Occipital lobe (tissue), 2 donors: ENCODE measurements around the gene TUBD1. TPM values are rescaled to one million over a fixed set of nuclear protein-coding genes. Genes with fewer than 3 reads are reported as not detected.
A peak's percentile ranks its signal among the peaks of the same experiment; 100 is the strongest.
"Not testable (repeated sequence)": the region's sequence is repeated elsewhere in the genome, so short reads cannot be mapped to it uniquely, and the experiment has no call there.

ENCODE experiments used
- DNase-seq: peaks from one replicate; lab custom pipeline; 2025; lab: John Stamatoyannopoulos, UW
- total RNA-seq: library from RNA; depleted of rRNA; stranded (reverse); fragments of >200 nt; gene quantifications from one replicate; pipeline ENCODE4 v1.2.3, GENCODE V29; 2014

Gene TUBD1
- total RNA-seq: 9.8 TPM

DNA sequence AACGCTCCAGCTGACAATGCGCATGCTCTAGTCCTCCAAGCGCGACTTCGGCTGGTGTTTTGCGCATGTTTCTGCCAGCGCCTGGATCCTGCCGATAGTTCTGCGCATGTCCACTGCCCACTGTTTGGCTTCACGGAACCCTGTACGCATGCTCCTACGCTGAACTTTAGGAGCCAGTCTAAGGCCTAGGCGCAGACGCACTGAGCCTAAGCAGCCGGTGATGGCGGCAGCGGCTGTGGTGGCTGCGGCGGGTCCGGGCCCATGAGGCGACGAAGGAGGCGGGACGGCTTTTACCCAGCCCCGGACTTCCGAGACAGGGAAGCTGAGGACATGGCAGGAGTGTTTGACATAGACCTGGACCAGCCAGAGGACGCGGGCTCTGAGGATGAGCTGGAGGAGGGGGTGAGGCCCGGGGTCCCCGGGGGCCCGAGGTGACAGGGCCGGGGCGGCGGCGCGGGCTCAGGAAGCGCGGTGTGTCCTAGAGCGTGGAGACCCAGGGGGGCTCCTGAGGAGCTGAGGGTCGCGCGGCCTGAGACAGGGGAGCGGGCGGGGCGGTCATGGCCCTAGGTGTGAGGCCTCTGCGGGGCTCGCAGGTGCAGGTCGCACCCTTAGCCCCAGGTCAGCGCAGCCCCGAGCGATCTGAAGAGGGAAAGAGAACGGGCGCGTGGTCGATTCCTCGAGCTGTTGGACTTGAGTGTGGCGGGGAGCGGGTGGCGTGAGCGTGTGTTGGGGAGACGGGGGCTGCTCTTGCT, at the start of gene TUBD1, which contains the start of gene RPS6KB1:
TUBD1 (minus strand) TSS at position 20 of the 752 bp plus-strand sequence. CDS start 1,941 bp downstream, outside the sequence.
RPS6KB1 (plus strand) TSS at position 198 of the 752 bp plus-strand sequence; CDS start at position 262, 64 bp downstream.
- peak; percentile 94 for DNase-seq

DNA sequence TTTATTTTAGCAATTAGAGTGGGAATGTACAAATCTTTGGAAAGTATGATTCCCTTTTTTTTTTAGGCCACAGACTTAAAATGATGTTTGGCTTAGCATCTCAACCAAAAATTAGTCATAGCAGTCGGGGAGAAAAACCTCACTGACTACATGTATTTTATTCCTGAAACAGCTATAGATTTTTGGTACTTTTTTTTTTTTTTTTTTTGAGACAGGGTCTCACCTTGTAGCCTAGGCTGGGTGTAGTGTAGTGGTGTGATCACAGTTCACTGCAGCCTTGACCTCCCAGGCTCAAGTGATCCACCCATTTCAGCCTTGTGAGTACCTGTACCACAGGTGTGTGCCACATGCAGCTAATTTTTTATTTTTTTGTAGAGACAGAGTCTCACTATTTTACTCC, 48.4 kb upstream of the TUBD1 start:
- no peak for DNase-seq

DNA sequence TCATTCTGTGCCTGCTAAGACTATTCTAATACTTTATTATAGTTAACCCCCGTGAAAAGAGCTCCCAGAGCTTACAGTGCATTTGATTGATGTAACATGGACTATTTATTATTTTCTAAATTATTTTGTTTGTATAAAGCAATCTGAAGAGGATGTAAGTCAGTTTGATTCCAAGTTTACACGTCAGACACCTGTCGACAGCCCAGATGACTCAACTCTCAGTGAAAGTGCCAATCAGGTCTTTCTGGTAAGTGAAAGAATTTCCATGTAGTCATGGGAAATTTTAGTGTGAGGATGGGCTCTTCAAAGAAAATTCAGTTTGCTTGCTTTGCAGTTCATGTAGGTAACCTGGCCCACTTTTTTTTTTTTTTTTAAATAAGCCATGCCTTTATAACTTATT, 48.0 kb upstream of the TUBD1 start:
- DNase-seq: not testable (repeated sequence)

DNA sequence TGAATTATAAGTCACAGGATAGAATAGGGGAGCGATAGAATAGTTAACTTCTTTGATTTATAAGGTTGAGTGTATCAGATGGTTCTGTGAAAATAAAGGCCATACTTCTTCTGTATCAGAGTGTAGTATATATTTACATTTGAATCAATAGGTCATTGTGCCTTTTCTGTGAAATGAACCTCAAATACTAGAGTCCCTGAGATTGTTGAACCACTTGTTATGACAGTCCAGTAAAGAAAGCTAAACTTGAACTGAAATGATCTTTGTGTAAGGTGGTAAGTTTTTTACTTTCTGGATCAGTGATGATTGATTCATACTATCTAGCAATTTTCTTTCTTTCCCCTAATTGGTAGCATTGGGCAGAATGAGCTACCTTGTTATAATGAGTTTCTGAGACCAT, 40.6 kb upstream of the TUBD1 start:
- DNase-seq: not testable (repeated sequence)

DNA sequence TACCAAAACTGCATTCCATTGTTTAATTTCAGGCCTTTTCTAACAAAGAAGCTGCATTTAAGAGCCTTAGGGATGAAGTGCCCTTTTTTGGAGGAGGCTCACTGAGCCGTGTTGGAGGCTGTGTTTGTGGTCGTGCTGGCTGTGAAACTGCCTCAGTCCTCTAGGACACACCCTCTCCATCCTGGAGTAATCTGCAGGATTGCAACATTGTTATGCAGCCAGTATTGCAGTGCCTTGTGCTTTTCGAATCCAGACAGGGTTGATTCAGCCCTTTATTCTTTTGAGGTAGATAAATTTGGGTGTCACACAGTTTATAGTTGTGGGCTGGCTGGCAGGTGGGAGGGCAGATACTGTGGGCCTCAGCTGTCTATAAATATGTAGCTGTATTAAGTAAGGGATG, 38.0 kb upstream of the TUBD1 start:
- not testable (repeated sequence) for DNase-seq

- not testable (repeated sequence) for DNase-seq
These were observed 37.4 kb upstream of the TUBD1 start for GRCh38 chr17:59930121-59930520.

GRCh38 chr17:59920637-59921036, 27.9 kb upstream of the TUBD1 start:
- DNase-seq: not testable (repeated sequence)

GRCh38 chr17:59916446-59916845, 23.7 kb upstream of the TUBD1 start:
- DNase-seq: no peak

GRCh38 chr17:59914274-59914854, 21.6 kb upstream of the TUBD1 start:
- no peak for DNase-seq

GRCh38 chr17:59907467-59907866, 14.7 kb upstream of the TUBD1 start:
- DNase-seq: no peak

- DNase-seq: no peak
These were observed 10.7 kb upstream of the TUBD1 start for GRCh38 chr17:59903455-59903854.

- DNase-seq: no peak
These were observed 8.9 kb upstream of the TUBD1 start for GRCh38 chr17:59901604-59902003.

- no peak for DNase-seq
These were observed 6.4 kb upstream of the TUBD1 start for GRCh38 chr17:59899099-59899498.

GRCh38 chr17:59897090-59897489, 4.3 kb upstream of the TUBD1 start:
- DNase-seq: no peak

- no peak for DNase-seq
These were observed 945 bp upstream of the TUBD1 start for GRCh38 chr17:59893676-59894100.

- DNase-seq: no peak
These were observed 356 bp downstream of the TUBD1 start for GRCh38 chr17:59892251-59892923.

DNA sequence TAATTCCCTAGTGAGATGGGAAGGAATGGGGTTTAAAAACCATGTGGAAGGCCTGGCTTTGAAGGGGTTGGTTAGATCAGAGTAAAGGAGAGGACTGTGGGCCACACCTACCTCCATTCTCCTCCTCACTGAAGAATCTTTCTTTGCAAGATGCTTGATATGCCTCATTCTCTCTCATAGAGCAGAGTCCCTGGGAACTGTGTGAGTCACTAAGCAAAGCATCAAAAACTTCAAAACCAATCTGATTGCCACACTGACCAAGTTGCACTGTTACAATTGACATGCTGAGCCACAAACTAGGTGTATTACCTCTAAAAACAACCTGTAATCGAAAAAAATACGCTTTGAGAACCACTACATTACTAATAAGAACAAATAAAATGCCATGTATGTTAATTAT, 2.0 kb downstream of the TUBD1 start:
- no peak for DNase-seq

DNA sequence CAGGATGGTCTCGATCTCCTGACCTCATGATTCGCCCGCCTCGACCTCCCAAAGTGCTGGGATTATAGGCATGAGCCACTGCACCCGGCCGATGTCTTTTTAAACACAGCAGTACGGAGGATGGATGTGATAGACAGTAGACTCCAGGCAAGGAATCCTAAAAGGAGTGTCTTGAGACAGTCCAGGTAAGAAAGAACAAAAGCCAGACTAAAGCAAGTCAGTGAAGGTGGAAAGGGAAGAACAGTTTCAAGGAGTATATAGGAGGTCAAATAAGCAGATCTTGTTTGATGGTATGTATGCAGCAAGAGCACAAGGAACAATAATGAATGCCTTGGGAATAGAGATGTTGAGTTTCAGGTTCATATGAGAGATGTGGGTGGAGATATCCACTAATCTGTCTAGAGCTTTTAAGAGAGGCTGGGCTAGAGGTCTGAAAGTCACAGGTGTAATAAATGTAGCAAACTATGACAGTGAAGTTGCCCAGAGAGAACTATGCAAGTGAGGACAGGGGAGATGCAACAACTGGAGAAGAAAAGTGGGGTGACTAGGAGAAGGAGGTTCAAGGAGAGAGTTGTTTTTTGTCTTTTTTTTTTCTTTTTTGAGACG, 4.5 kb downstream of the TUBD1 start:
- DNase-seq: no peak

DNA sequence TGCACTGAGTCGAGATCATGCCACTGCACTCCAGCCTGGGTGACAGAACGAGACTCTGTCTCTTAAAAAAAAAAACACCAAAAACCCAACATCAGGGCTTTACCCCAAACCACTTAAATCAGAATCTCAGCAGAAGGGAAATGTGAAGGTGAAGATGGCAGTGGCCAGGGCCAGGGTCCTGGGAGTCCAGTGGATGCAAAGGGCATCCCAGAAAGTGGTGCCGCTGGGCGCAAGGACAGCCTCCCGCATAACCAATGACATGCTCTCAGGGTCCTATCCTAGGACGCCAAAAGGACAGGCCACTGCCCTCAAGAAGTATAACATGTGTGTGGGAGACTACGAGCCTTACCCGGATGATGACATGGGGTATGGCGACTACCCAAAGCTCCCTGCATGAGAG, 7.9 kb downstream of the TUBD1 start:
- no peak for DNase-seq

GRCh38 chr17:59878624-59879023, 14.1 kb downstream of the TUBD1 start:
- DNase-seq: no peak

DNA sequence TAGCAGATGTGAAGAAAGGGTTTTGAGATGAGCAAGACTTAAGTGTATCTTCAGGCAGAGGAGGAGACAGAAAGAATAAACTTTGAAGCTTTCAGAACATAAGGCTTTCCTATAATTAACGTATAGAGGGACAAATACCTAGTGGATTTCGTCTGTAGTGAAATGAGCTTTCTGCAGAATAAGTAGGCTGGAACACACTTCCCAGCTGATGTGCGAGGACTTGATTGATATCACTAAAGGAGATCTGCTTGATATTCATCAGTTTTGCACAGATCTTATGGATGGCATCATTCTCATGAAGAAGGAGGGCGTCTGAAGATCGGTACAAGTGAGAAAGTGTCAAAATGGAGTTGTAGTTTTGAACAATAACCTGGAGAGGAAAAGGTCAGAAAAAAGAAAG, 14.8 kb downstream of the TUBD1 start:
- DNase-seq: no peak

GRCh38 chr17:59876107-59876506, 16.6 kb downstream of the TUBD1 start:
- no peak for DNase-seq
